Measurements from ENCODE around the gene TSR3. TPM values are rescaled to one million over a fixed set of nuclear protein-coding genes. Genes with fewer than 3 reads are reported as not detected.

The TSR3 gene
- total RNA-seq, 1 donor from 2014 or later = 123 TPM

- DNase-seq (ENCODE audit: low read depth) = no peak
- H3K4me3 ChIP-seq (ENCODE audit: low read depth, low read length) = no peak overlapping the region
- TF ChIP-seq CTCF (conservative IDR thresholded peaks at IDR 0.05; ENCODE audit: low read depth, low read length) = no peak
These were observed 10.1 kb upstream of the TSR3 start for GRCh38 chr16:1361685-1362360.

GRCh38 chr16:1357906-1358566, 6.4 kb upstream of the TSR3 start:
- DNase-seq (ENCODE audit: low read depth) = no peak

GRCh38 chr16:1356061-1356900, 4.6 kb upstream of the TSR3 start:
- no peak overlapping the region for H3K4me3 ChIP-seq (ENCODE audit: low read depth, low read length)
- DNase-seq (ENCODE audit: low read depth) = no peak
- TF ChIP-seq CTCF (conservative IDR thresholded peaks at IDR 0.05; ENCODE audit: low read depth, low read length) = no peak

More at GRCh38 chr16:1357906-1358566, 6.4 kb upstream of the TSR3 start:
- no peak for TF ChIP-seq CTCF (conservative IDR thresholded peaks at IDR 0.05; ENCODE audit: low read depth, low read length)
- no peak overlapping the region for H3K4me3 ChIP-seq (ENCODE audit: low read depth, low read length)

- H3K4me3 ChIP-seq (ENCODE audit: low read depth, low read length) = no peak overlapping the region
- no peak for DNase-seq (ENCODE audit: low read depth)
- no peak for TF ChIP-seq CTCF (conservative IDR thresholded peaks at IDR 0.05; ENCODE audit: low read depth, low read length)
These were observed 3.9 kb upstream of the TSR3 start for GRCh38 chr16:1355591-1355990.

GRCh38 chr16:1354815-1355540, 3.3 kb upstream of the TSR3 start:
- no peak for TF ChIP-seq CTCF (conservative IDR thresholded peaks at IDR 0.05; ENCODE audit: low read depth, low read length)
- H3K4me3 ChIP-seq (ENCODE audit: low read depth, low read length) = no peak overlapping the region
- DNase-seq (ENCODE audit: low read depth) = no peak

- peak overlapping the region; percentile 87 for H3K4me3 ChIP-seq (ENCODE audit: low read depth, low read length)
- no peak for DNase-seq (ENCODE audit: low read depth)
- TF ChIP-seq CTCF (conservative IDR thresholded peaks at IDR 0.05; ENCODE audit: low read depth, low read length) = no peak
These were observed 480 bp downstream of the TSR3 start for GRCh38 chr16:1351215-1351581.

Measured in epithelial cell of proximal tubule (primary cell).